Measurements from ENCODE around the gene CYP2A13. TPM values are rescaled to one million over a fixed set of nuclear protein-coding genes. Genes with fewer than 3 reads are reported as not detected.
"Not testable (repeated sequence)": the region's sequence is repeated elsewhere in the genome, so short reads cannot be mapped to it uniquely, and the experiment has no call there.

CYP2A13 gene
- total RNA-seq, 6 experiments from 2014 or later = not detected

DNA sequence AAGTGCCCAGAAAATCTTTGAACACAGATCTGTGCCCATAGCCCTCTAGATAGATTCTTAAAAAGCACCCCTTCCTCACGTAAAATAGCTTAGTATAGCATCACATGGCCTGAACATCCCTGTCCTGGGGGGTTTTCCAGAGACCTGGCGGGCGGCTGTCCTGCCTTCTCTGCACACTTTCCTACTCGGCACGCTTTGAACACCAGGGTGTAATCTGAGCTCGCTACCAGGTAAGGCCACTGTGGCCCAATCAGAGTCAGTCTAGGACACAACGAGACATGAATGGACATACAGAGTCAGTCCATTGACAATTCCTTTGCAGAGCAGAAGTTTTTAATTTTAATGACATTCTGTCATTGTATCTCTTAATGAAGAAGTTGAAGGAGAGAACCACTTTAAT is 8.1 kb downstream of the CYP2A13 start:
- Mint-ChIP-seq H3K36me3 (ENCODE audit: low read depth) (no peaks in the 10 kb centered on the region), H3K4me1 (ENCODE audit: low read depth) (no peaks in the 10 kb centered on the region), H3K27ac (no peak overlapping the region), H3K27me3 (ENCODE audit: insufficient read depth) (peaks cover 25% of the 10 kb centered on the region), H3K9me3 (peaks cover under 1% of the 10 kb centered on the region; the same call in 1 of the 2 replicates), H3K4me3 (no peak overlapping the region)
- TF ChIP-seq, protein P1, sequence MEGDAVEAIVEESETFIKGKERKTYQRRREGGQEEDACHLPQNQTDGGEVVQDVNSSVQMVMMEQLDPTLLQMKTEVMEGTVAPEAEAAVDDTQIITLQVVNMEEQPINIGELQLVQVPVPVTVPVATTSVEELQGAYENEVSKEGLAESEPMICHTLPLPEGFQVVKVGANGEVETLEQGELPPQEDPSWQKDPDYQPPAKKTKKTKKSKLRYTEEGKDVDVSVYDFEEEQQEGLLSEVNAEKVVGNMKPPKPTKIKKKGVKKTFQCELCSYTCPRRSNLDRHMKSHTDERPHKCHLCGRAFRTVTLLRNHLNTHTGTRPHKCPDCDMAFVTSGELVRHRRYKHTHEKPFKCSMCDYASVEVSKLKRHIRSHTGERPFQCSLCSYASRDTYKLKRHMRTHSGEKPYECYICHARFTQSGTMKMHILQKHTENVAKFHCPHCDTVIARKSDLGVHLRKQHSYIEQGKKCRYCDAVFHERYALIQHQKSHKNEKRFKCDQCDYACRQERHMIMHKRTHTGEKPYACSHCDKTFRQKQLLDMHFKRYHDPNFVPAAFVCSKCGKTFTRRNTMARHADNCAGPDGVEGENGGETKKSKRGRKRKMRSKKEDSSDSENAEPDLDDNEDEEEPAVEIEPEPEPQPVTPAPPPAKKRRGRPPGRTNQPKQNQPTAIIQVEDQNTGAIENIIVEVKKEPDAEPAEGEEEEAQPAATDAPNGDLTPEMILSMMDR (IDR thresholded peaks at IDR 0.05) = no peak
- DNase-seq = no peak

DNA sequence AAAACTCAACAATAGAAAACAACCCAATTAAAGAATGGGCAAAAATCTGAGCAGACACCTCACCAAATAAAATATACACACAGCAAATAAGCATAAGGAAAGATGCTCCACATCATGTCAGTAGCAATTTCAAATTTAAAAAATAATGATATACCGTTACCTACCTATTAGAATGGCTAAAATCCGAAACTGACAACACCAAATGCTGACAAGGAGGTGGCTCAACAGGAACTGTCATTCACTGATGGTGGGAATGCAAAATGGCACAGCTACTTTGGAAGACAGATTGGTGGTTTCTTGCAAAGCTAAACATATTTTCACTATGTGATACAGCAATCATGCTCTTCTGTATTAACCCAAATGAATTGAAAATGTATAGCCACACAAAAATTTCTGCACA is 9.1 kb downstream of the CYP2A13 start:
- Mint-ChIP-seq H3K4me1 (ENCODE audit: low read depth) (no peaks in the 10 kb centered on the region), H3K27me3 (ENCODE audit: insufficient read depth) (peaks cover 24% of the 10 kb centered on the region), H3K27ac (no peak overlapping the region), H3K36me3 (ENCODE audit: low read depth) (peaks cover 3% of the 10 kb centered on the region), H3K4me3 (no peak overlapping the region), H3K9me3 (peaks cover 10% of the 10 kb centered on the region)
- TF ChIP-seq, protein P1 (IDR thresholded peaks at IDR 0.05) = no peak
- no peak for DNase-seq

GRCh38 chr19:41098762-41099161 is 10.5 kb downstream of the CYP2A13 start:
- H3K9me3 Mint-ChIP-seq = peaks cover 15% of the 10 kb centered on the region

DNA sequence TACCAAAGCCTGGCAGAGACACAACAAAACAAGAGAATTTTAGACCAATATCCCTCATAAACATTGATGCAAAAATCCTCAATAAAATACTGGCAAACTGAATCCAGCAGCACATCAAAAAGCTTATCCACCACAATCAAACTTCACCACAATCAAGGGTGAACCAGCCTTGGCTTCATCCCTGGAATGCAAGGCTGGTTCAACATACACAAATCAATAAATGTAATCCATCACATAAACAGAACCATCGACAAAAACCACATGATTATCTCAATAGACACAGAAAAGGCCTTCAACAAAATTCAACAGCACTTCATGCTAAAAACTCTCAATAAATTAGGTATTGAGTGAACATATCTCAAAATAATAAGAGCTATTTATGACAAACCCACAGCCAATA is 14.0 kb downstream of the CYP2A13 start:
- peaks cover 14% of the 10 kb centered on the region for H3K27me3 Mint-ChIP-seq (ENCODE audit: insufficient read depth)
- not testable (repeated sequence) for H3K36me3 Mint-ChIP-seq (ENCODE audit: low read depth); H3K4me1 Mint-ChIP-seq (ENCODE audit: low read depth); H3K4me3 Mint-ChIP-seq; DNase-seq; H3K27ac Mint-ChIP-seq
- H3K9me3 Mint-ChIP-seq = peaks cover 28% of the 10 kb centered on the region

More at GRCh38 chr19:41098762-41099161, 10.5 kb downstream of the CYP2A13 start:
- Mint-ChIP-seq H3K4me1 (ENCODE audit: low read depth) (no peaks in the 10 kb centered on the region), H3K4me3 (no peak overlapping the region), H3K27me3 (ENCODE audit: insufficient read depth) (peaks cover 22% of the 10 kb centered on the region), H3K27ac (no peak overlapping the region), H3K36me3 (ENCODE audit: low read depth) (peaks cover 6% of the 10 kb centered on the region)
- TF ChIP-seq, protein P1 (IDR thresholded peaks at IDR 0.05) = no peak
- no peak for DNase-seq

GRCh38 chr19:41106177-41106576 is 17.9 kb downstream of the CYP2A13 start:
- Mint-ChIP-seq H3K36me3 (ENCODE audit: low read depth) (peaks cover 6% of the 10 kb centered on the region), H3K9me3 (peaks cover 28% of the 10 kb centered on the region), H3K4me1 (ENCODE audit: low read depth) (no peaks in the 10 kb centered on the region), H3K4me3 (no peak overlapping the region), H3K27ac (no peak overlapping the region), H3K27me3 (ENCODE audit: insufficient read depth) (peaks cover 19% of the 10 kb centered on the region)
- TF ChIP-seq, protein P1 (IDR thresholded peaks at IDR 0.05) = no peak
- DNase-seq = no peak

DNA sequence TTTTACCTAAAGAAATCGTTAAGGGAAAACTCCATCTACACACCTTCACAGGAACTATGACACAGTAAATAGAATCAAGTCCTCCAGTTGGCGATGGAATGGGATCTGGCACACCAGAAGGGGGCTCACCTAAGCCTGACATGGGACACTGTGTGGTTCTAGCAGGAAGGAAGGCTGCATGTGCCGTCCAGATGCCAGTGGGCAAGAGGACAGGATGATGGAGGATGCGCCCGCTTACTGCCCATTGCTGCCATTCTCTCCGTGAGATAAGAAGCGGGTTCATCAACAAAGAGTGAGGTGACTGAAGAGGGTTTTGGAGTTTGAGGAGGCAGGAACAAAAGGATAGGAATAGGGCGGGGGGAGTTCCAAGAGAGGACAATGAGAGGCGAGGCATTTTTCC is 23.0 kb downstream of the CYP2A13 start:
- H3K27ac Mint-ChIP-seq = no peak overlapping the region
- no peaks in the 10 kb centered on the region for H3K36me3 Mint-ChIP-seq (ENCODE audit: low read depth)

More for the DNA sequence above, 23.0 kb downstream of the CYP2A13 start:
- no peak overlapping the region for H3K4me3 Mint-ChIP-seq
- peaks cover 42% of the 10 kb centered on the region for H3K27me3 Mint-ChIP-seq (ENCODE audit: insufficient read depth)
- TF ChIP-seq, protein P1 (IDR thresholded peaks at IDR 0.05) = no peak
- no peaks in the 10 kb centered on the region for H3K9me3 Mint-ChIP-seq
- no peaks in the 10 kb centered on the region for H3K4me1 Mint-ChIP-seq (ENCODE audit: low read depth)
- DNase-seq = no peak
